Nephron progenitor cell (in vitro differentiated cells): ENCODE results near the gene PRODH.

ENCODE experiments used
- DNase-seq: peaks from one replicate; pipeline ENCODE4 v3.0.0; 2021
- H3K27ac Mint-ChIP-seq: 2 replicates; pipeline ENCODE4 v1.8.0; 2021; ENCODE audit warnings: mild to moderate bottlenecking, moderate library complexity, mixed read lengths
- H3K27me3 Mint-ChIP-seq: 2 replicates; pipeline ENCODE4 v1.8.0; 2021; ENCODE audit warnings: mild to moderate bottlenecking, low read depth, mixed read lengths; ENCODE audit not compliant: poor library complexity
- H3K36me3 Mint-ChIP-seq: 2 replicates; pipeline ENCODE4 v1.8.0; 2021; ENCODE audit warnings: low read depth, mixed read lengths
- H3K4me1 Mint-ChIP-seq: 2 replicates; pipeline ENCODE4 v1.8.0; 2021; ENCODE audit warnings: mixed read lengths
- H3K4me3 Mint-ChIP-seq: 2 replicates; pipeline ENCODE4 v1.8.0; 2021; ENCODE audit warnings: mild to moderate bottlenecking, moderate library complexity, mixed read lengths
- H3K9me3 Mint-ChIP-seq: 2 replicates; pipeline ENCODE4 v1.8.0; 2021; ENCODE audit warnings: mild to moderate bottlenecking, moderate library complexity, mixed read lengths
- TF ChIP-seq, protein P1 (sequence below): fragments of 200-600 bp; sonication (generic); IDR thresholded peaks from 2 replicates; pipeline ENCODE4 v1.5.0; 2021; ENCODE audit warnings: antibody characterized with exemption

Gene PRODH

DNA sequence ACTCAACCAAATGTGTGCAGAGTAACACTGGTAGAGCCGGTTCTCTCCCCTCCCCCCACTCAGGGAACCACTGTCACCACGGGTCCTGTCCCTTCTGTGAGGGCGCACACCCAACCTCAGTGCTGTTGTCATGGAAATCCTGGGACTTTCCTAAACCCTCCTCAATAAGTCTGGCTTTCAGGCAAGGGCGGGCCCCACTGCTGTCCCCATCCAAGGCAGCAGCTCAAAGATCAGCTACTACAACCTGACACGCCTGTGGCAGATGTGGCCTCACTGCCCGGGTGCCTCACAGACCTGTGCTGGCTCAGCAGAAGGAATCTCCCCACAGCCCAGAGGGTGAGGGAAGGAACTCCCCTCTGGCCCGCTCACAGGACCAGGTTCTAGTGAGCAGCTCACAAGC, 2.2 kb downstream of the PRODH start:
- H3K27ac Mint-ChIP-seq, result no peak overlapping the region
- no peak for DNase-seq
- no peak overlapping the region for H3K4me3 Mint-ChIP-seq
- H3K36me3 Mint-ChIP-seq, result no peaks in the 10 kb centered on the region
- TF ChIP-seq, protein P1, sequence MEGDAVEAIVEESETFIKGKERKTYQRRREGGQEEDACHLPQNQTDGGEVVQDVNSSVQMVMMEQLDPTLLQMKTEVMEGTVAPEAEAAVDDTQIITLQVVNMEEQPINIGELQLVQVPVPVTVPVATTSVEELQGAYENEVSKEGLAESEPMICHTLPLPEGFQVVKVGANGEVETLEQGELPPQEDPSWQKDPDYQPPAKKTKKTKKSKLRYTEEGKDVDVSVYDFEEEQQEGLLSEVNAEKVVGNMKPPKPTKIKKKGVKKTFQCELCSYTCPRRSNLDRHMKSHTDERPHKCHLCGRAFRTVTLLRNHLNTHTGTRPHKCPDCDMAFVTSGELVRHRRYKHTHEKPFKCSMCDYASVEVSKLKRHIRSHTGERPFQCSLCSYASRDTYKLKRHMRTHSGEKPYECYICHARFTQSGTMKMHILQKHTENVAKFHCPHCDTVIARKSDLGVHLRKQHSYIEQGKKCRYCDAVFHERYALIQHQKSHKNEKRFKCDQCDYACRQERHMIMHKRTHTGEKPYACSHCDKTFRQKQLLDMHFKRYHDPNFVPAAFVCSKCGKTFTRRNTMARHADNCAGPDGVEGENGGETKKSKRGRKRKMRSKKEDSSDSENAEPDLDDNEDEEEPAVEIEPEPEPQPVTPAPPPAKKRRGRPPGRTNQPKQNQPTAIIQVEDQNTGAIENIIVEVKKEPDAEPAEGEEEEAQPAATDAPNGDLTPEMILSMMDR, result no peak
- H3K9me3 Mint-ChIP-seq, result no peaks in the 10 kb centered on the region
- peaks cover 3% of the 10 kb centered on the region for H3K27me3 Mint-ChIP-seq
- no peaks in the 10 kb centered on the region for H3K4me1 Mint-ChIP-seq

DNA sequence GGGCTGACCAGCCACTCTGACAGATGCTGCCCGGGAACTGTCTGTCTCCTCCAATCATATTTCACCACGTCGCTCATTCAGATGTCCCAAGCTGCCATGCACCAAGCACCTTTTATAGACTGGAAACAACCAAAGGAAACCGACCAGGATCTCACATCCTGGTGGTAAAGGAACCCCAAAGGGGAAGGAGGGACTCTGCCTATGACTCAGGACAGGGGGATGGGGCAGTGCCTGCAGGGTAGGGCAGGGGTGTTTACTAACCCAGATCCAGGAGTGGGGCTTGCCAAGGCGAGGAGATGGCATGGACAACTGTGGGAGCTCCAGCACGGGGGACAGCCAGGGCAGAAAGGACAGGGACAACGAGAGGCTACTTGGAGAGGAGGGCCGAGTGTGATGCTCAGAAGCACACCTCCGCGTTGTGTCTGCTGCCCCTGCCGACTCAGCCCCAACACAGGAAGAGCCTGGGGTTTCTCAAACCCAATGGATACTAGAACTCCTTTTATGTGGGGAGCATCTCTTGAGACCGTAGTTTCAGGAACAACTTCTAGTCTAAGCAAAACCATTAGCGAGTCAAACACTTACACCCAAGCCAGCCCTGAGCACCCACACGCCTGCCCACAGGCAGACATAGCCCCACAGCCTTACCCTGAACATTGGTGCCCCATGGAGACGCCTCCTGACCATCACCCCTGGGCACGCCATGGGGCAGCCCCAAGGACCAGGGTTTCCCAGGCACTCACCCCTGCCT, 4.0 kb downstream of the PRODH start:
- Mint-ChIP-seq H3K27me3 (no peaks in the 10 kb centered on the region), H3K27ac (no peak overlapping the region), H3K4me1 (no peaks in the 10 kb centered on the region), H3K36me3 (no peaks in the 10 kb centered on the region), H3K4me3 (no peak overlapping the region), H3K9me3 (no peaks in the 10 kb centered on the region)
- DNase-seq, result no peak
- TF ChIP-seq, protein P1, result no peak

DNA sequence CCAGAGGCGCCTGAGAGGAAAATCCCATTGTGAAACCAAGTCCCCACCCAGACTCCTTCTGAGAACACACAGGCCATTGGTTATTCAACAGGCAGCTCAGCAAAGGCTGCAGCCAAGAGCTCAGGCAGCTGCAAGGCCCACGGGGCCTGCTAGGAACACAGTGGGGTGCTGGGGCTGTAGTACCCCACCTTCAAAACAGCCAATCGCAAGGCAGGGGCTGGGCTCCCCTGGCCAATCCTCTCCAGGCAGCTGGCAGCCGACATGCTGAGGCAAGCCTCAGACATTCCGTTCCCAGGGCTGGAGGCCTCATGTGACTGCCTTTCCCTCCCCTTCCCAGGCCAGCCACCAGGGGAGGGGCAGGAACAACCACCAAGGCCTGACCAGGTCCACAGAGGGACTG, 6.6 kb downstream of the PRODH start:
- no peak overlapping the region for H3K4me3 Mint-ChIP-seq

DNA sequence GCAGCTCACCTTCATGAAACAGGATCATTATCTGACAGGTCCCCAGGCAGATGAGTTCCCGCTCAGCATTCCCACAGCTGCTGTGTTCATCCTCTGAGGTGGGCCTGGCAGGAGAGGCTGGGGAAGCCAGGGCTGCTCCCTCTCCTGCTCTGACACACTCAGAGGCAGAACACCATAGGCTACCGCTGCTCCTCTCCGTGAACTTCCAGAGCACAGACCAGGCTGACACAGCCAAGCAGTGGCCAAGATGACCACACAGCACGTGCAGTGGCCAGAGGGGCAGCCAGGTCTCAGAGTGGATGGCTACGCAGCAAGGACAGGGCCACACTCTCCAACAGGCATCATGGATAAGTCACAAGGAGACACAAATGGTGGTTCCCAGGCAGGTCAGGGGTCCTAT, 8.5 kb downstream of the PRODH start:
- Mint-ChIP-seq H3K4me1 (no peaks in the 10 kb centered on the region), H3K27ac (no peak overlapping the region), H3K36me3 (no peaks in the 10 kb centered on the region), H3K4me3 (no peak overlapping the region), H3K27me3 (no peaks in the 10 kb centered on the region), H3K9me3 (no peaks in the 10 kb centered on the region)
- TF ChIP-seq, protein P1, result no peak
- no peak for DNase-seq

More for the DNA sequence above, 6.6 kb downstream of the PRODH start:
- Mint-ChIP-seq H3K9me3 (no peaks in the 10 kb centered on the region), H3K4me1 (no peaks in the 10 kb centered on the region), H3K27ac (no peak overlapping the region), H3K27me3 (no peaks in the 10 kb centered on the region), H3K36me3 (no peaks in the 10 kb centered on the region)
- DNase-seq, result no peak
- TF ChIP-seq, protein P1, result no peak

DNA sequence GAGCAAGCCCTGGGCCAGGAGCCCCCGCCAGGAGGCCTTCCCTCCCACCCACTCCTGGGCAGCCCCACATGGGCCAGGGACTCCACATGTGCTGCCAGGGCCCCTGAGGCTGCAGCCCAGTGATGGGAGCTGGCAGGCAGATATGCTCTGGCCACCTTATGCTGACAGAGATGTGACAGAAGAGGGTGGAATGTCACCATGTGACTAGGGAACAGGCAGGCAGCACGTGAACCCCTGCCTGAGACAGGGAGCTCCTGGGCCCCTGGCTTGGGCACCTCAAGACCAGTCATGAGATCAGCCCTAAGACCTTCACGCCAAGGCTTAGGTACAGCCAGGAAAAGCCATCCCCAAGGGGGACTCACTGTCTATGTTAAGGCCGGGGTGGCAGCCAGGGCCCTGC, 9.1 kb downstream of the PRODH start:
- Mint-ChIP-seq H3K27ac (no peak overlapping the region), H3K36me3 (no peaks in the 10 kb centered on the region), H3K4me1 (no peaks in the 10 kb centered on the region), H3K27me3 (no peaks in the 10 kb centered on the region), H3K9me3 (no peaks in the 10 kb centered on the region), H3K4me3 (no peak overlapping the region)
- TF ChIP-seq, protein P1, result no peak
- no peak for DNase-seq
